Stimulated activated CD4-positive, alpha-beta T cell treated with anti-CD3 and anti-CD28 coated beads, Interleukin-15, amount 100 ng/mL, for 48 hours (primary cell): ENCODE results near the gene SORBS1.

Experiments used
- DNase-seq, 2 donors: peaks; one replicate each; pipeline ENCODE4 v3.0.0-alpha.2; 2020; ENCODE audit warnings: low read depth in 2 of 2

The SORBS1 gene

GRCh38 chr10:95561177-95561863 is at the start of gene SORBS1:
SORBS1 (minus strand) TSS chr10:95561371; CDS start chr10:95441135, 120,236 bp downstream.
- peak; percentile 55 to 75 for DNase-seq

GRCh38 chr10:95610727-95611126 is 49.6 kb upstream of the SORBS1 start:
- DNase-seq: no peak

- no peak for DNase-seq
Observed at GRCh38 chr10:95606922-95607321, 45.8 kb upstream of the SORBS1 start.

- DNase-seq: no peak
Observed at GRCh38 chr10:95605163-95605562, 44.0 kb upstream of the SORBS1 start.

GRCh38 chr10:95604630-95605029 is 43.5 kb upstream of the SORBS1 start:
- no peak for DNase-seq

- no peak for DNase-seq
Observed at GRCh38 chr10:95602382-95602781, 41.2 kb upstream of the SORBS1 start.

- peak; percentile 8 to 44 for DNase-seq
Observed at GRCh38 chr10:95601116-95601719, 40.0 kb upstream of the SORBS1 start.

GRCh38 chr10:95600158-95600557 is 39.0 kb upstream of the SORBS1 start:
- no peak for DNase-seq

GRCh38 chr10:95597788-95598187 is 36.6 kb upstream of the SORBS1 start:
- DNase-seq: no peak

- no peak for DNase-seq
Observed at GRCh38 chr10:95588025-95588424, 26.9 kb upstream of the SORBS1 start.

GRCh38 chr10:95579835-95580535 is 18.8 kb upstream of the SORBS1 start:
- no peak for DNase-seq

- no peak for DNase-seq
Observed at GRCh38 chr10:95579292-95579691, 18.1 kb upstream of the SORBS1 start.

- DNase-seq: no peak
Observed at GRCh38 chr10:95578619-95579018, 17.4 kb upstream of the SORBS1 start.

GRCh38 chr10:95574649-95575365 is 13.6 kb upstream of the SORBS1 start:
- DNase-seq: no peak

GRCh38 chr10:95573964-95574604 is 12.9 kb upstream of the SORBS1 start:
- DNase-seq: no peak

GRCh38 chr10:95573527-95573926 is 12.4 kb upstream of the SORBS1 start:
- DNase-seq: no peak

GRCh38 chr10:95572131-95572820 is 11.1 kb upstream of the SORBS1 start:
- DNase-seq: no peak

GRCh38 chr10:95571390-95571789 is 10.2 kb upstream of the SORBS1 start:
- no peak for DNase-seq

- DNase-seq: no peak
Observed at GRCh38 chr10:95569368-95569767, 8.2 kb upstream of the SORBS1 start.

GRCh38 chr10:95567903-95568630 is 6.9 kb upstream of the SORBS1 start:
- no peak for DNase-seq

GRCh38 chr10:95566136-95566535 is 5.0 kb upstream of the SORBS1 start:
- no peak for DNase-seq
